HG03108 (cell line): ENCODE data around the gene NAP1L4.
A peak's percentile ranks its signal among the peaks of the same experiment; 100 is the strongest.
"Not testable (repeated sequence)": the region's sequence is repeated elsewhere in the genome, so short reads cannot be mapped to it uniquely, and the experiment has no call there.

Source experiments
- ATAC-seq: cut with Tn5 transposase; IDR thresholded peaks from one replicate; pipeline ENCODE4 v1.9.1; 2021; ENCODE audit warnings: moderate library complexity; ENCODE audit not compliant: unreplicated experiment

The NAP1L4 gene

DNA sequence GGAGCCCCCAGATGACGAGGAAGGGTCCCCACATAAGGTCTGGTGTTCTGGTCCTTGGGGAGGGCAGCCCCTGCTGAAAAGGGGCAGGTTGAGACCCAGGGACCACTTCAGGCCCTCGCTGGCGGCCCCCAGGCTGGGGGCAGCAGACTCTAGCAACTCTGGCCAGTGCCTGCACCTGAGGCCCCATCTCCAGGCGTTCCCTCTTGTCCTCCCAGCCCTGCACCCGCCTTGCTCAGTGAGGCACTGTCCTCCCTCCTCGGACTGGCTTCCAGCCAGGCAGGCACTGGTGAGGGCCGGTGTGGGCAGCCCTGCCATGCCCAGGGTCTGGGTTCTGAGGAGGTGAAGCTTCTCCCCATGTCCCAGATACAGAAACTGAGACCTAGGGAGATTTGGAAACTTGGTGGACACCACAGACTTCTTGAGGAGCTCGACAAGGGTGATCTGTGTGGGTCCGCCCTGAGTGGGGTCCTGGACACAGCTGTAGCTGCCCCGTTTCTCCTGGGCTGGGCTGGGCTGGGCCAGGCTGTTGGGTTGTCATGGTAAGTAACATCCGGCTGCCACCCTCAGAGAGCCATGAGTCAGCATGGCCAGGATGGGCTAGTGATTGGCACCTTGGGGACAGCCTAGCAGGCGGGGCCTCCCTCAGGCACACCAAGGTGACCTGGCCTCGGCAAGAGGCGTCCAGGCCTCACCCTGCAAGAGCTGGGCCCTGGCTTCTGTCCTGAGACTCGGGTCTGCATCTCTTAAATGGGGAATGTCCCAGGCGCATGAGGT, 51.8 kb downstream of the NAP1L4 start:
- ATAC-seq: no peak

DNA sequence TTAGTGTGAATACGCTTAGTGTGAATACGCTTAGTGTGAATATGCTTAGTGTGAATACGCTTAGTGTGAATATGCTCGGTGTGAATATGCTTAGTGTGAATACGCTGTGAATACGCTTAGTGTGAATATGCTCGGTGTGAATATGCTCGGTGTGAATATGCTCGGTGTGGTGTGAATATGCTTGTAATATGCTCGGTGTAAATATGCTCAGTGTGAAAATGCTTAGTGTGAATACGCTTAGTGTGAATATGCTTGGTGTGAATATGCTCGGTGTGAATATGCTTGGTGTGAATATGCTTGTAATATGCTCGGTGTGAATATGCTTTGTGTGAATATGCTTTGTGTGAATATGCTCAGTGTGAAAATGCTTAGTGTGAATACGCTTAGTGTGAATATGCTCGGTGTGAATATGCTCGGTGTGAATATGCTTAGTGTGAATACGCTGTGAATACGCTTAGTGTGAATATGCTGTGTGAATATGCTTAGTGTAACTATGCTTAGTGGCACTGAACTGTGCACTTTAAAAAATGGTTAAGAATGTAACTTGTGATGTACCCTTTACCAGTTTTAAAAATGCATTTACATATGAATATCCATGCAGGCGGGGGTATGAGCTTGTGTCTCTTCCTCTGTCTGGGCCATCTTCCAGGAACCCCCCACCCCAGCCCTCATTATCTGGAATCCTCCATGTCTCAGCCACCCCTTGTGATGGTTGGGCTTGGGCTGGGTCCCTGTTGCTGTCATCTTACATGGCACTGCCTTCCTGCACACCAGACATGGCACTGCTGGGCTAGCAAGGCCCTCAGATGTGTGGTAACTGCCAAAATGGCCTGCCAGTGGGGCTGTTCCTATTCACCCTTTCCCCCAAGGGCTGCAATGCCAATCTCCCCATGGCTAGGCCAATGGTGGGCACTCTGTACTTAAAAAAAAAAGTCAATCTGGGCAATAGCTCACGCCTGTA, 53.4 kb downstream of the NAP1L4 start:
- ATAC-seq: not testable (repeated sequence)

DNA sequence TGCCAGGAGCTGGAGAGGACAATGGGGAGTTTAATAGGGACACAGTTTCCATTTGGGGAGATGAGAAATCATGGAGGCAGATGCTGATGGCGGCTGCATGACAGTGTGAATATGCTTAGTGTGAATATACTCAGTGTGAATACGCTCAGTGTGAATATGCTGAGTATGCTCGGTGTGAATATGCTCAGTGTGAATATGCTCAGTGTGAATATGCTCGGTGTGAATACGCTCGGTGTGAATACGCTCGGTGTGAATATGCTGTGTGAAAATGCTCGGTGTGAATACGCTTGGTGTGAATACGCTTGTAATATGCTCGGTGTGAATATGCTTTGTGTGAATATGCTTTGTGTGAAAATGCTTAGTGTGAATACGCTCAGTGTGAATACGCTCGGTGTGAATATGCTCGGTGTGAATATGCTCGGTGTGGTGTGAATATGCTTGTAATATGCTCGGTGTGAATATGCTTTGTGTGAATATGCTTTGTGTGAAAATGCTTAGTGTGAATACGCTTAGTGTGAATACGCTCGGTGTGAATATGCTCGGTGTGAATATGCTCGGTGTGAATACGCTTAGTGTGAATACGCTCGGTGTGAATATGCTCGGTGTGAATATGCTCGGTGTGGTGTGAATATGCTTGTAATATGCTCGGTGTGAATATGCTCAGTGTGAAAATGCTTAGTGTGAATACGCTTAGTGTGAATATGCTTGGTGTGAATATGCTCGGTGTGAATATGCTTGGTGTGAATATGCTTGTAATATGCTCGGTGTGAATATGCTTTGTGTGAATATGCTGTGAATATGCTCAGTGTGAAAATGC, 54.3 kb downstream of the NAP1L4 start:
- not testable (repeated sequence) for ATAC-seq

DNA sequence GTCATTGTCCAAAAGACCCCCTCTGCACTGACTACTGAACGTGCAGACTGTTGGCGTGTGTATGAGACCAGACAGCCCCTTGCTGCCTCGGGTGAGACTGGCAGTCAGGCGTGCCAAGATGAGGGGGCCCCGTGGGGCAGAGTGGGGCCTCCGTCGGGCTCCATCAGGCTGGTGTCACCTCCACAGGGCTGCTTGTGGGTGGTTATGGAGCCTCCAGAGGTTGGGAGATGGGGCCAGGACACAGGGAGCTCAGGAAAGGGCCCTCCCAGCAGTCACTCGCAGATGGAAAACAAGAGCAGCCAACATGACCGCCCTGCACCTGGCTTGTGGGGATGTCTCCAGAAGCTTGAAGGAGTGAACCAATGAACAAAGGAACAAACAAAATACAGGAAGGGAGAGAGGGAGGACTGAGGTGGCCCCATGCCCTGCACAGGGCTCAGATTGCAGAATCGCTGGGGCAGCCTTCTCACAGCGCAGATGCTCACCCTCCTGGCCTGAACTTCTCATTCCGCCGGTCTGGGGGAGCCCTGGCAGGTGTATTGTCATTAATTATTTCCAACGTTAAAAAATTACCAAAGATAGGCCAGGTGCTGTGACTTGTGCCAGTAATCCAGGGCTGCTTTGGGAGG, 57.4 kb downstream of the NAP1L4 start:
- ATAC-seq: no peak

DNA sequence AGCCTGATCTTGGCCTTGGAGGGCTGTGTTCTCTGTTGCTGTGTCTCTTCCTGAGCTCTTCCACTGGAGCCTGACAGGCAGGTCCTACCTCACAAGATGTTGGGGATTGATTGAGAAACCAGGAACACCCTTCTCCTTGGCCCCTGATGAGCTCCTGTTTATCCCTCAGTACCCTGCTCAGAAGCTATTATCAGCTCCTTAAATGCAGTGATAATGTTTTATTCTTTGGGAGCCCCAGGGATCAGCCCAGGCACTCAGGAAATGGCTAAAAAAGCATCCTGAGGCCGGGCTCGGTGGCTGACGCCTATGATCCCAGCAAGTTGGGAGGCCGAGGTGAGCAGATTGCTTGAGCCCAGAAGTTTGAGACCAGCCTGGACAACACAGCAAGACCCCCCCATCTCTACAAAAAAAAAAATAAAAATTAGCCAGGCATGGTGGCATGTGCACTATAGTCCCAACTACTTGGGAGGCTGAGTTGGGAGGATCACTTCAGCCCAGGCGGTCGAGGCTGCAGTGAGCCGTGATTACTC, 58.0 kb downstream of the NAP1L4 start:
- no peak for ATAC-seq

DNA sequence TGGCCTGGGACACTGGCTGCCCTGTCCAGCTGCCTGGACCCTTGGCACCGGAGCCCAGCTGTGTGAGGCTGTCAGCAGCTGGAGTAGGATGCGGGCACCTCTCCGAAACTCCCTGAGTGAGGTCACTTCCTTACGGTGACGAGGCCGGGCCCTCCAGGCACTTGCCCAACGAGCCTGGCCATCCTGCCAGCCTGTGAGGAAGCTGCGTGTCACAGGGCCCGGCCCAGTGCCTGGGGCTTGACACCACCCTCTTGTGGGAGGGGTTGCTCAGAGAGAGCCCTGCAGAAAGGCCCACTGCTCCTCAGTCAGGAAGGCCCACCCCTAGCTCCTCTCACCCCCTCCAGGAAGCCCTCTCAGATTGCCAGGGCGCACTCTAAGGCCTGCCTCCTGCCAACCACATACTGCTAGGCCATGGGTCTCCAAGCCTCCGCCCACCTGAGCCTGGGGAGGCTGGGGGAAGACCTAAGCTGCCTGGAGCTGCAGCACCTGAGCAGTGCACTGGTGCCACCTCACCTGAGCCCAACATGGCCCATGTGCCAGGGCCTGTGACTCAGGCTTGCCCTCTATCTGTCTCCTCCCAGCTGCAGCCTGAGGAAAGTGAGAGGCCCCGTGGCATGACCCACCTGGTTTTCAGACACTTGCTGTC, 58.6 kb downstream of the NAP1L4 start:
- peak; percentile 37 for ATAC-seq

DNA sequence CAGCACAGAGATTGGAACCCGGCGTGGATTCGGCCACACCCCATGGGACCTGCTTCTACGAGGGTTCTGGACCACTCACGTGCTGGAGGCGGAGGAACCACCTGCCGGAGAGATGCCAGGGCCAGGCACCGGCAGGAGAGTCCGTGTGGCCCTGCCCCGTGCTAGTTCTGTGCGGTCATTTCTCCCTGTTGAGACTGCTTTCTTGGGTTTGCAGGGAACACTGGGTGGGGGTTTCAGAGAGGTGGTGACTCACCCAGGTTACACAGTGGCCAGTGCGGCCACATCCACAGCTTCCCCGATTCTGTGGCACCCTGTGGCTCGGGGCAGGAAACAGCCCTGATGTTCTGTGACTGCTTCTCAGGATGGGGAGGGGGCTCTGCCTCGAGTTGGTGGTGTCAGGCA, 59.3 kb downstream of the NAP1L4 start:
- ATAC-seq: no peak

DNA sequence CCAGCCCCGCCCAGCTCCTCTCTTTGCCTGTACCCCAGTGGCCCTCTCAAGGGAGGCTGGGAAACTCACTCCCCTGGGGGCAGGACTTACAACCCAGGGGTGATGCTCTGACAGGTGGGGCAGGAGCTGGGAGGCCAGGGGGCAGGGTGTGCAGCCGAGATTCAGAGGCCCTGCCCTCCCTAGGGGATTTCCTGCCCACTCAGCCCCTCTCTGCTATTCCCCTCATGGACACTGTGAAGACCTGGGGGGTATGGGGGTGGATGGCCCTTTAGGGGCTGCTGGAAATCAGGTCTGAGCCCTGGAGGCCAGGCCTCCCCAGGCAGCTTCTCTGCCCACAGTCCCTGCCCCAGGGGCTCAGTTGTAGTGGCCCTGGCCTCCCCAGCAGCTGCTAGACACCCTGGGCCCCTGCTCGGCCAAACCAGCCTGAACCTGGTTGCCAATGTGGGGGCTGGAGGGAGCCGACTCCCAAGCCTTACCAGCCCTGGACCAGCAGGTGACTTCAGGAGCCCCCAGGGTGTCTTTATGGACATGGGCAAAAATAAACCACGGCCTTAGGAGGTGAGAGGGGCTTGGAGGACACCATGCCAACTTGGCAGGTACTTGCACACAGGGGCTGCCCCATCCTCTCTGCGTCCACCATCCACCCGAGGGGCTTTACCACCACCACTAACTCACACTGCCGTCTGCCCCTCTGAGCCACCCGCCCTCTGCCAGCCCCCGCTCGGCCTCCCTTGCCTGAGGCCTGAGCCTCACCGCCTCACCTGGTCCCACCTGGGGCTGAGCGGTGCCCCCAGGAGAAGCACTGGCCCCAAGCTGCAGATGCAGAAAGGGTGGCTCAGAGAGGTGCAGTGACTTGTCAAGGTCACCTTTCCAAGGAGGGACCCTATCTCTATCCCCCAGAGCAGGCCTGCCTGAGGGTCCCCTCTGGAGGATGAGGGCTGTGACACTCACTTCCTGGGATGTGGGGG, 60.1 kb downstream of the NAP1L4 start:
- no peak for ATAC-seq

DNA sequence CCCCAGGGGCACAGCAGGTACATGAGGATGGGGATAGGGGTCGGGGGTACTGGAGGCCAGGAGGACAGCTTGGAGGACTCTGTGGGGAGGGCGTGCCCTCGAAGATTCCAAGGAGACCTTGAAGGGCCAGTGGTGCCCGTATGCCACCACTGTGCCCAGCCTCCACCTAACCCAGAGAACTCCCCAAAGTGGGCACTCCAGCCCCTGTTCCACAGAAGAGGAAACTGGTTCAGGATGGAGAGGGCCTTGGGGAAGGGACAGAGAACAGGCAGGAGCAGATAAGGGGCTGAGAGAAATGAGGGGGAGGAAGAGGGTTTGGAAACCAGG, 60.7 kb downstream of the NAP1L4 start:
- no peak for ATAC-seq

DNA sequence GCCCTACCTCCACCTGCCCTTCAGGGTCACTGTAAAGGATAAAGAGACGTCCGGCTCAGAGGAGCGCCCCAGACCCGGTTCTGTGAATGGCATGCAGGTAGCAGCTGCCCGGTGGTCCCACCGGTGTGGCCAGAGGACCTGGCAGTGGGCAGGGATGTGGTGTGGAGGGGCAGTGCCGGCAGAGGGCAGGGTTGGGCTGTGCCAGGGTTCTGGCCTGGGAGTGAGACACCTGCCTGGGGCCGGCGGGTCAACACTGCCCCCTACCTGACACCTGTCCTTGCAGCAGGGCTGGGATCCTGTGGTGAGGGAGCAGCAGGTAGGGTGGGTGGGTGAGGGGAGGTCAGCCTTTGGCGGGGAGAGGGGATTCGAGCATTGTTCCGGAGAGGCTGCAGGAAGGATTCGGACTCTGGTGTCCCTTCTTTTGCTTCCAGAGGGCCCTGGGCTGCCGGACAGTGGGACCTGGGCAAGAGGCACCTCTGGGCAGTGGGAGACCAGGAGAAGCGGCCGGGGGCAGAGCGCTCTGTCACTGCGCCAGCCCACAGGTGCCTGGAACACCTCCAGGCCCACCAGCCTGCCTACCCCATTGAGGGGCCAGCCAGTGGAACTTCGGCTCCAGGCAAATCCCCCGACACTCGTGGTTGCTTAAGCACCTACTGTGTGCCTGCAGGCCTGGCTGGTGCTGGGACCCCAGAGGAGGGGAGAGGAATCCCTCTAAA, 61.3 kb downstream of the NAP1L4 start:
- peak; percentile 38 for ATAC-seq

DNA sequence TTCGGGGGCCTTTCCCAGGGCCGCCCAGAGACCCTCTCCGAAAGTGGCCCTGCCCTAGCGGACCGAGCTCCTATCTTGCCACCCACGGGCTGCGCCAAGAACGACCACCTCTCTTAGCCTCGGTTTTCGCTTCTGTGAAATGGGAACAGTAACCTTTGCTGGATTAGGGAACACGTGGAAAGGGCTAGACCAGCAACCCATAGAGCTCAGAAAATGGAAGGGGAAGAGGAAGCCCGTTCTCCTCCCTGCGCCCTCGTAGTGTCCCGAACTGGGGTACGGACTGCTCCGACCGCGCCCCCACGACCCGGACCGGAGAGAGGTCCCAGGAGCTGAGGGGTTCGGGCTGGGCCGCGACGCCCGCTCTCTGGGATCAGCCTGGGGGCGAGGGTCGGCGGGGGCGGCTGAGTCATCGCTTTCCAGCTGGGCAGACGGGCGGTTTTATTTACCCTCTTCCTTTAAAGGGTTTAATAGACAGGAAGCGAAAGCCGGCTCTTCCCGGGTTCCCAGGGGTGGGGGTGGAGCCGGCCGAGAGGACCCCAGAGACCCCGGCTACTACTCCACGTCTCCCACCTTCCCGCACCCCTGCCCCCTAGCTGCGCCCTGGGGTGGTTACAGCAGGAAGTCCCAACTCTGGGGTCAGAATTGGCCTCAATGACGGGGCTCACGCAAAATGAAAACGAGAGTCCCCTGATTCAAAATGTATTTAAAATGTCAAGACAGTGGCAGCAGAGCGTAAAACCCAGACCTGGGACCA, 62.0 kb downstream of the NAP1L4 start:
- ATAC-seq: peak; percentile 27

DNA sequence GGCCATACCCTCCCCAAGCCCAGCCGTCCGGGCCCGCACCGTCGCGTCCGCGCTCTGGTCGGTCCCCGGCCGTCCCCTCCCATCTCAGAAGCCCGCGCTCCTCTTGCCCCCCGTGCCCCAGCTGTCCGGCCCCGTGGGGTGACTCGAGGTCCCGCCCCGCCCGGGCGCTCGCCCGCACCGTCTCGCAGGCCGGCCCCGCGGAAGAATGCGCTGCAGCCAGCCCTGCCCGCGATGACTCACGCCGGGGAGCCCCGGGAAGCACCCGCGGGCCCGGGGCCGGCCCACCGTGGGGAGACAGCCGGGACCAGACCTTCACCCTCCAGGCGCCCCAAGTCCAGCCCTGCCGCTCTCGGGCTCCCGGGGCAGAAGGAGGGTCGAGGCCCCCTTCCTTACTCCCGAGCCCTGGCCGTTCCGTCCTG, 62.6 kb downstream of the NAP1L4 start:
- ATAC-seq: no peak

DNA sequence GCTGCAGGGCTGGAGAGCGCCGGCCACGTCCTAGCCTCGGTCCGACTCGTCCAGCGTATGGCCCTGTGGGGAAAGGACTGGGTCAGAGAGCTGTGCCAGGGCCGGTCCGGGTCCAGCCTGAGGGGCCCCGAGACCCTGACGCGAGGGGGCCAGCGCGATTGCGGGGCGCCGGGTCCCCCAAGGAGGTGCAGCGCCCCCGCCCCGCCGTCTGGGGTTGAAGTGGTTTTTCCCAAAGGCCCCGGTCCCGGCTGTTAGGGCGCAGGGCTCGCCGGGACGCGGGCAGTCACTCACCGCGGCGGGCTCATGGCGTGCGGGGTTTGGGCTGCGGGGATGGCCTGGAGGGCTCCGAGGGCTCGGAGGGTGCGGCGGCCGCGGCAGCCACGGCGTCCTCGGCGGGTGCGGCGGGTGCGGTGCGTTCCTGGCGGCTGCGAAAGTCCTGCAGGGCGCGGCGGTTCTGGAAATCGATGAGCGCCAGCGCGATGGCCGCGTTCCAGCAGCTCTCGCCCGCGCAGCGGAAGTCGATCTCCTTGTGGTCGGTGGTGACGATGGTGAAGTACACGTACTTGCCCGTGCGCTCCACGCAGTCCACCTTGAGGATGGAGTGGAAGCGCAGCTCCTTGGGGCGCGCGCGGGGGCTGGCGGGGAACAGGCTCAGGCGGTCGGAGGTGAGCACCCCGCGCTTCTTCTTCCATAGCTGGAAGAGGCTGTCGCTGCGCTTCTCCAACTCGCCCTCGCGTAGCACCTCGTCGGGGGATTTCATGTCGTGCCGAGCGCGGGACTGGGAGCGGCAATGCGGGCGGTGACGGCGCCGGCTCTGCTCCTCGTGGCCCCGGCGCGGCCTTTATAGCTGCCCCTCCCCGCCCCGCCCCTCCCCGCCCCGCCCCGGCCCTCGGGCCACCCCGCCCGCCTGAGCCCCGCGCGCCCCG, 63.3 kb downstream of the NAP1L4 start, which contains the start of gene PHLDA2:
PHLDA2 (minus strand) TSS at position 816 of the 926 bp plus-strand sequence; CDS start at position 760, 56 bp downstream.
- ATAC-seq: no peak

DNA sequence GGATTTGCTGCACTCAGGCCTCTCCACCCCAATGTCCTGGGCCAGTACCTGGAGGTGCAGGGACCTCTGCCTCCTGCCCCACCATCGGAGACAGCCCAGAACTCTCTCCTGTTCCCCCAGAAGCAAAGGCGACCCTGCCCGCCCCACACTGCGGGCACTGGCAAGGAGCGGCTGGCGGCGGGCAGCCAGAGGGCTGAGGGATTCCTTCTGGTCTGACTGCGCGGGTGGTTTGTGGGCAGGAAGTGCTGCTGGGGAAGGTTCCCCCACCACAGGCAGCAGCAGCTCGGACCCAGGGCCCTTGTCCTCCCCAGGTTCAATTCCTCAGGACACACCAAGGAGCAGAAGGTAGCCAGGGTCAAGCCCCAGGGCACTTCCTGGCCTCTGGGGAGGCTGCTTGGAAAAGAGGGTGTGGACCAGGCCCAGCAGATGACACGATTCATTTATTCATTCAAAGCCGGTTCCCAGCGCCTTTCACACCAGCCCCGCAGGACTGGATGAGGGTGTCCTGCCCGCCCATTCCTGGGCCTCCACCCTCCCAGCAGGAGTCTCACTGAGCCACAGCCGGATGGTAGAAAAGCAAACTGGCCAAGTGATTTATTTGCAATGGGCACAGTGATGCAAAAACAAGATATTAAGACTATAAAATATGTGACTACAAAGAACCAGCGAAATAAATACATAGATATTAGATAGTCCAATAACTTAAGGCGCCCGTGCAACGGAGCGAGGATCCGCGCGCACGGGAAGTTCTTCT, 64.1 kb downstream of the NAP1L4 start:
- no peak for ATAC-seq

DNA sequence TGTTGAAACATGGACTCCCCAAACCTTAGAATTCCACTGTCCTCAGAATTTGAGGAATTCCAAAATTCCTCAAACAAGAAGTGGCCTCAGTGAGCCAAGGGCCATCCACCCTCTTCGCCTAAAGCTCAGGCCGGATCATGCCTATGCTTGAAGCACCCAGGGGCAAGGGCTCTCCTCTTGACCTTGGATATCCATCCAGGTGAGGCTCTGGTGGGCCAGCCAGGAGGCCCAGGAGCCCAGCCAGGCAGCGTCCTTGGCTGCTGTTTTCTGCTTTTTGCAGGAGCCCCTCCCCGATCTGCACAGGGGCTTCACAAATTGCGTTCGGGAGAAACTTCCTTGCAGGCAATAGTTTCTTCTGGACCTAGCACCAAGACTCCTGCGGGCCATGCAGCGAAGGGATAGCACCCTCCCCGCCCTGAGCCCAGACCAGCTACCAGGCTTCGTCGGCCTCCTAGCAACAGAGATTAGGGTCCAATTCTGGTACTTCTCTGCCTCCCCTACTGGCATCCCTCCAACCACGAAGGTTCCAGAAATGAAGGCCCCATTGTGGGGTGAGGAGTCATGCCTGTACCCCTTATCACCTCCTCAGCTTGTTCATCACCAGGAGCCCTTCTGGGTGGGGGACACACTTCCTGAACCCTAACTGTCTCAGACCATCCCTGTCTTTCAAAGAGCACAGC, 64.9 kb downstream of the NAP1L4 start:
- no peak for ATAC-seq
